CD4-positive, CD25-positive, alpha-beta regulatory T cell (primary cell): Measurements from ENCODE around the gene LSG1. TPM values are rescaled to one million over a fixed set of nuclear protein-coding genes. Genes with fewer than 3 reads are reported as not detected.

Experiments
- ATAC-seq, 2 donors: fragments of 150-1000 bp; cut with Tn5 transposase; one replicate each; pipeline ENCODE4 v1.10.0; 2021; ENCODE audit warnings: low read depth in 2 of 2, moderate number of reproducible peaks in 2 of 2, moderate library complexity in 1 of 2
- DNase-seq, 3 donors: peaks; one replicate each; pipeline versions ENCODE4 v3.0.0 to v3.0.0-alpha.2; 2012 to 2022; ENCODE audit warnings: mixed read lengths in 1 of 3
- H3K27ac ChIP-seq: one replicate; pipeline ENCODE4 v1.7.0; 2013; ENCODE audit warnings: mild to moderate bottlenecking, low read length; ENCODE audit not compliant: insufficient read depth, poor library complexity, severe bottlenecking
- H3K27me3 ChIP-seq: one replicate; pipeline ENCODE4 v1.7.0; 2013; ENCODE audit warnings: low read length; ENCODE audit not compliant: control insufficient read depth, insufficient read depth
- H3K36me3 ChIP-seq: one replicate; pipeline ENCODE4 v1.7.0; 2013; ENCODE audit warnings: mild to moderate bottlenecking, low read length, moderate library complexity; ENCODE audit not compliant: control insufficient read depth, insufficient read depth
- H3K4me1 ChIP-seq: 2 replicates; pipeline ENCODE4 v1.7.0; 2013; ENCODE audit warnings: mild to moderate bottlenecking, low read length; ENCODE audit not compliant: insufficient read depth, control insufficient read depth, poor library complexity, severe bottlenecking
- H3K4me3 ChIP-seq: one replicate; pipeline ENCODE4 v1.7.0; 2013; ENCODE audit warnings: low read depth, mild to moderate bottlenecking, low read length, moderate library complexity
- H3K9me3 ChIP-seq, 2 experiments: 1 replicate in 1 of 2; 2 replicates in 1 of 2; pipeline ENCODE4 v1.7.0; 2013; ENCODE audit warnings: low read length in 2 of 2, mild to moderate bottlenecking in 1 of 2, moderate library complexity in 1 of 2; ENCODE audit not compliant: control insufficient read depth in 2 of 2
- H3K27ac Mint-ChIP-seq, 3 donors: one replicate each; pipeline ENCODE4 v1.8.0; 2020 to 2022; ENCODE audit warnings: mild to moderate bottlenecking in 3 of 3, mixed read lengths in 3 of 3, moderate library complexity in 2 of 3
- H3K27me3 Mint-ChIP-seq: one replicate; pipeline ENCODE4 v1.8.0; 2022; ENCODE audit warnings: mild to moderate bottlenecking, mixed read lengths
- H3K36me3 Mint-ChIP-seq: one replicate; pipeline ENCODE4 v1.8.0; 2020; ENCODE audit warnings: mixed read lengths
- H3K4me1 Mint-ChIP-seq, 4 donors: one replicate each; pipeline ENCODE4 v1.8.0; 2020 to 2022; ENCODE audit warnings: mixed read lengths in 4 of 4, mild to moderate bottlenecking in 1 of 4
- H3K4me3 Mint-ChIP-seq, 4 donors: one replicate each; pipeline ENCODE4 v1.8.0; 2020 to 2022; ENCODE audit warnings: mild to moderate bottlenecking in 4 of 4, mixed read lengths in 4 of 4, moderate library complexity in 3 of 4
- H3K9me3 Mint-ChIP-seq, 7 donors: one replicate each; pipeline ENCODE4 v1.8.0; 2020 to 2022; ENCODE audit warnings: mixed read lengths in 7 of 7, mild to moderate bottlenecking in 3 of 7, moderate library complexity in 2 of 7
- polyA plus RNA-seq, 4 donors: library from polyadenylated mRNA; unstranded; fragments of 300-500 nt; fragmentation: Illumina TruSeq; gene quantifications; one replicate each; pipeline ENCODE4 v1.2.3, GENCODE V29; 2021
- total RNA-seq: library from RNA; stranded (reverse); gene quantifications from one replicate; pipeline ENCODE4 v1.2.3, GENCODE V29; 2022

The LSG1 gene
- total and polyA plus RNA-seq, 5 donors from 2014 or later = 12.1 to 50.5 (median 21.8) TPM

GRCh38 chr3:194618858-194619608, 53.0 kb downstream of the LSG1 start:
- Histone ChIP-seq H3K4me3 (no peak overlapping the region), H3K36me3 (no peaks in the 10 kb centered on the region), H3K27me3 (no peaks in the 10 kb centered on the region), H3K4me1 (no peaks in the 10 kb centered on the region), H3K27ac (no peak overlapping the region), H3K9me3 (no peaks in the 10 kb centered on the region)
- no peaks in the 10 kb centered on the region for H3K4me1 Mint-ChIP-seq
- no peak overlapping the region for H3K4me3 Mint-ChIP-seq
- H3K27me3 Mint-ChIP-seq = no peaks in the 10 kb centered on the region
- no peaks in the 10 kb centered on the region for H3K36me3 Mint-ChIP-seq
- ATAC-seq (no peak), DNase-seq (no peak)
- no peaks in the 10 kb centered on the region for H3K9me3 Mint-ChIP-seq
- H3K27ac Mint-ChIP-seq = no peak overlapping the region

GRCh38 chr3:194617827-194618226, 54.2 kb downstream of the LSG1 start:
- no peak for ATAC-seq
- Mint-ChIP-seq H3K27me3 (no peaks in the 10 kb centered on the region), H3K9me3 (no peaks in the 10 kb centered on the region), H3K4me1 (no peaks in the 10 kb centered on the region), H3K27ac (no peak overlapping the region), H3K36me3 (no peaks in the 10 kb centered on the region), H3K4me3 (no peak overlapping the region)
- Histone ChIP-seq H3K27me3 (no peaks in the 10 kb centered on the region), H3K27ac (no peak overlapping the region), H3K9me3 (no peaks in the 10 kb centered on the region), H3K36me3 (no peaks in the 10 kb centered on the region), H3K4me1 (no peaks in the 10 kb centered on the region), H3K4me3 (no peak overlapping the region)
- DNase-seq = no peak

- Mint-ChIP-seq H3K27ac (no peak overlapping the region), H3K4me1 (no peaks in the 10 kb centered on the region), H3K4me3 (no peak overlapping the region), H3K27me3 (no peaks in the 10 kb centered on the region), H3K36me3 (no peaks in the 10 kb centered on the region), H3K9me3 (no peaks in the 10 kb centered on the region)
- DNase-seq (no peak), ATAC-seq (no peak)
- no peaks in the 10 kb centered on the region for H3K27me3 ChIP-seq
- H3K36me3 ChIP-seq = no peaks in the 10 kb centered on the region
- no peaks in the 10 kb centered on the region for H3K9me3 ChIP-seq
- no peak overlapping the region for H3K4me3 ChIP-seq
- no peak overlapping the region for H3K27ac ChIP-seq
- no peaks in the 10 kb centered on the region for H3K4me1 ChIP-seq
Observed at GRCh38 chr3:194617143-194617671, 54.8 kb downstream of the LSG1 start.

DNA sequence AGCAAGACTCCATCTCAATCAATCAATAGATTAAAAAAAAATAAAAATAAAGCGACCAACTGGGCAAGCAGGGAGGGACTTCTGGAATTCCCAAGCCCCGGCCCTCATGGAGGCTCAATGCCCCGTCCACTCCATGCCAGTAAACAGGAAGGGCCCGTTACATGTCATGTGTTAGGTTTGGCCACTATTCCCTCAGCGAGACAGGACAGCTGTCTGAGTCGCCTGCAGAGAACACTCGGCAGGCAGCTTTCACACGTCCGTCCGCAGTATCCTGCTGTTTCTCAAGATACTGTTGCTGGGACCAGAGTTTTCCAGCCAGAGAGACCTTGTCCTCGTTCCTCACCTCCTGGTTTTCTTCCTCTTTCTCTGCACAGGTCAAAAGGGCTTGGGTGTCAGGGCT, 56.8 kb downstream of the LSG1 start:
- Mint-ChIP-seq H3K4me3 (no peak overlapping the region), H3K27ac (peak overlapping the region in 1 of 3 donors; percentile 23), H3K9me3 (peaks cover 0 to 3% (median 0%) of the 10 kb centered on the region in 7 donors), H3K36me3 (no peaks in the 10 kb centered on the region), H3K27me3 (no peaks in the 10 kb centered on the region), H3K4me1 (no peaks in the 10 kb centered on the region)
- no peaks in the 10 kb centered on the region for H3K36me3 ChIP-seq
- H3K4me1 ChIP-seq = no peaks in the 10 kb centered on the region
- H3K9me3 ChIP-seq = no peaks in the 10 kb centered on the region
- ATAC-seq = no peak
- no peak overlapping the region for H3K4me3 ChIP-seq
- H3K27ac ChIP-seq = no peak overlapping the region
- H3K27me3 ChIP-seq = no peaks in the 10 kb centered on the region
- no peak for DNase-seq

- no peaks in the 10 kb centered on the region for H3K9me3 ChIP-seq
- ATAC-seq = no peak
- H3K36me3 ChIP-seq = no peaks in the 10 kb centered on the region
- H3K4me3 Mint-ChIP-seq = no peak overlapping the region
- peaks cover 0 to 3% (median 0%) of the 10 kb centered on the region in 7 donors for H3K9me3 Mint-ChIP-seq
- H3K27me3 ChIP-seq = no peaks in the 10 kb centered on the region
- no peaks in the 10 kb centered on the region for H3K4me1 Mint-ChIP-seq
- no peak overlapping the region for H3K27ac Mint-ChIP-seq
- H3K36me3 Mint-ChIP-seq = no peaks in the 10 kb centered on the region
- H3K27ac ChIP-seq = no peak overlapping the region
- no peaks in the 10 kb centered on the region for H3K27me3 Mint-ChIP-seq
- no peak for DNase-seq
- no peaks in the 10 kb centered on the region for H3K4me1 ChIP-seq
- H3K4me3 ChIP-seq = no peak overlapping the region
Observed at GRCh38 chr3:194612221-194612620, 59.8 kb downstream of the LSG1 start.

GRCh38 chr3:194610689-194611088, 61.3 kb downstream of the LSG1 start:
- Histone ChIP-seq H3K4me1 (no peaks in the 10 kb centered on the region), H3K4me3 (no peak overlapping the region), H3K36me3 (no peaks in the 10 kb centered on the region), H3K27me3 (no peaks in the 10 kb centered on the region), H3K27ac (no peak overlapping the region), H3K9me3 (no peaks in the 10 kb centered on the region)
- no peaks in the 10 kb centered on the region for H3K36me3 Mint-ChIP-seq
- ATAC-seq (no peak), DNase-seq (no peak)
- peaks cover 0 to 3% (median 0%) of the 10 kb centered on the region in 7 donors for H3K9me3 Mint-ChIP-seq
- H3K27me3 Mint-ChIP-seq = no peaks in the 10 kb centered on the region
- H3K4me1 Mint-ChIP-seq = no peaks in the 10 kb centered on the region
- no peak overlapping the region for H3K4me3 Mint-ChIP-seq
- peak overlapping the region in 2 of 3 donors; percentile 16 to 82 for H3K27ac Mint-ChIP-seq

- H3K27me3 Mint-ChIP-seq = no peaks in the 10 kb centered on the region
- ATAC-seq = no peak
- Histone ChIP-seq H3K9me3 (no peaks in the 10 kb centered on the region), H3K36me3 (no peaks in the 10 kb centered on the region), H3K27ac (no peak overlapping the region), H3K27me3 (no peaks in the 10 kb centered on the region), H3K4me1 (no peaks in the 10 kb centered on the region), H3K4me3 (no peak overlapping the region)
- peaks cover 0 to 3% (median 0%) of the 10 kb centered on the region in 7 donors for H3K9me3 Mint-ChIP-seq
- no peak overlapping the region for H3K27ac Mint-ChIP-seq
- H3K4me1 Mint-ChIP-seq = no peaks in the 10 kb centered on the region
- H3K4me3 Mint-ChIP-seq = no peak overlapping the region
- no peaks in the 10 kb centered on the region for H3K36me3 Mint-ChIP-seq
- no peak for DNase-seq
Observed at GRCh38 chr3:194609601-194610000, 62.4 kb downstream of the LSG1 start.

DNA sequence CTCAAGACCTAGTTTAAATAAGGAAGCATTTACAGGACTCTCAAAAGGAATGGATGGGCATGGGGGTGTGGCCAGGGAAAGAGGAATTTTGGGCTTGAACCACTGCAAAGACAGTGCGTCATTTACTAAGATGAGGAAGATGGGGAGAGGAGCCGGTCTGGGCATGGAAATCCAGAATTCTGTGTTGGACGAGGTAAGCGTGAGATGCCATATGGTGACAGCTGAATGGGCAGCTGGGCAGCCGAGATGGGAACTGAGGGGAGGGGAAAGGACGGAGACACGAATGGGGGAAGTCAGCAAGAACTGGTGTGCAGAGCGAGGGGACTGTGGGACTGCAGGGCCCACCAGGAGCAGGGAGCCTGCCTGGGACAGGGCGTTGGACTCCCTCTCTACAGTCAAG, 63.0 kb downstream of the LSG1 start:
- no peak overlapping the region for H3K4me3 Mint-ChIP-seq
- no peaks in the 10 kb centered on the region for H3K36me3 Mint-ChIP-seq
- H3K9me3 ChIP-seq = no peaks in the 10 kb centered on the region
- ATAC-seq (no peak), DNase-seq (no peak)
- no peak overlapping the region for H3K27ac ChIP-seq
- no peaks in the 10 kb centered on the region for H3K4me1 Mint-ChIP-seq
- H3K4me3 ChIP-seq = no peak overlapping the region
- H3K9me3 Mint-ChIP-seq = peaks cover 0 to 3% (median 0%) of the 10 kb centered on the region in 7 donors
- H3K4me1 ChIP-seq = no peaks in the 10 kb centered on the region
- peak overlapping the region in 1 of 3 donors; percentile 18 for H3K27ac Mint-ChIP-seq
- no peaks in the 10 kb centered on the region for H3K27me3 Mint-ChIP-seq
- H3K27me3 ChIP-seq = no peaks in the 10 kb centered on the region
- H3K36me3 ChIP-seq = no peaks in the 10 kb centered on the region
